GM21526 (cell line): ENCODE data around the gene FHIT.

Source experiments
- ATAC-seq: cut with Tn5 transposase; IDR thresholded peaks from one replicate; pipeline ENCODE4 v1.9.1; 2021; ENCODE audit warnings: moderate library complexity; ENCODE audit not compliant: unreplicated experiment, low FRiP score

Gene FHIT

DNA sequence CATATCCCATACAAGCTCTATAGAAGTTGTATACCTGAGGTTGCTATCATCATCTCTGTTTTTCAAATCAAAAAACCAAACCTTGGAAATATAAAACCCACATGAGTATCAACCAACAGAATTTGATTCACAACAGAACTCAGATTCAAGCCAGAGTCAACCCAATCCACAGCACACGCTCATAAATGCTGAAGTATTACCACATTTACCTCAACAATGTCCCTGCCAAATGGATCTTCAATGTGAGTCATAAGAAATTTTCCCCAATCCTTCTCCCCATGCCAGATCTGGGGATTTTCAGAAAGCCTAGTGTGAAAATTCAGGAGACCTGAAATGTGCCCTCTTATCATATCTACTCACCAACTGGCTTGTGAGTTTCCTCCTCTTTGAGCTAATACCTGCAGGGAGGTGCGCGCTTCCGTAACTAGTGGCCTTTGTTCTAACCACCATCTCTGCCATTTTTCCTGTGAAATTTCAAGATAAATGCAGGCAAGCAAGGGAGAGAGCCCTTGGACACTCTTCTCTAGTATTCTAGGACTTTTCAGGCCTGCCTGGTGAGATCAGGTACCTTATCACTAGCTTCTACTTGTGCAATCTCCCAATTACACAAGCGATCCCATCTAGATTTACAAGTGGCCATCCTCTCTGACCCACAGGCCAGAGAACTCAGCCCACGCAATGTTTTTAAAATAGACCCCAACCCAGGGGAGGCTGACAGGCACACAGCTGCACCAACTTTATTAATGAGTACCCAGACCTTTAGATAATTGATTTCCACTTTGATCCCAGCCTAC lies 1124.5 kb downstream of the FHIT start:
- ATAC-seq = no peak

DNA sequence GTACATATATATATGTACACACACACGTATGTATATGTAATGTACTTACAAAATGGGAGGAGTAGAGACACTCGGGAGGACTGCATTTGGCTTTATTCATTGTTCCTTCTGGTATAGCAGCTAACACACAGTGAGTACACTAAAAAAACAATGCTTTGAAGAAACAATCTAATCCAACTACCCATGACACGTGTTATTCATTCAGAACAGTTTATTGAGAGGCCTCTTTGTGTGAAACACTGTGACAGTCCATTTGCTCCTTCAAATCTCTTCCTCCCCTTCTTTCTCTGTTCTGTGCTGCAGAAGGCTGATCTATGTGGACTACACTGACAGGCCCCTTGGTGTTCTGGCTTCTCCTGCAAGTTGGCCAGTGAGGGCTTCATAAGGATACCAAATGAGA lies 1125.6 kb downstream of the FHIT start:
- ATAC-seq = no peak

DNA sequence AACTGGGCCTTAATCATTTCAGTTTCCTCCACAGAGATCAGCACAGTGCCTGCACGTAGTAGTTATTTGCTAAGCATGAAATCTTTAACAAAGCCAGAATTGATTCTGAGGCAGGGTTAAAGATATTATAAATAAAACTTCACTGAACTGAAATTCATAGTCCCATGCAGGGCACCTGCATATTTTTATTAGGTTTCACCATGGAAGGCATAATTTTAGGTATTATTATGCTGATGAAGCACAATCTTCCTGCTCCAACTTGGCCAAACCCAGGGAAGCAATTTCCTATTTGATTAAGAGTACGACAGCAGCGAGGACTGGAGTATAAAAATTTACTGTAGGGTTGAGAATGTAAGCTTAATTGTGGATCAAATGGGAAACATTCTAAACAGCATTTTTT lies 1131.0 kb downstream of the FHIT start:
- ATAC-seq = no peak

DNA sequence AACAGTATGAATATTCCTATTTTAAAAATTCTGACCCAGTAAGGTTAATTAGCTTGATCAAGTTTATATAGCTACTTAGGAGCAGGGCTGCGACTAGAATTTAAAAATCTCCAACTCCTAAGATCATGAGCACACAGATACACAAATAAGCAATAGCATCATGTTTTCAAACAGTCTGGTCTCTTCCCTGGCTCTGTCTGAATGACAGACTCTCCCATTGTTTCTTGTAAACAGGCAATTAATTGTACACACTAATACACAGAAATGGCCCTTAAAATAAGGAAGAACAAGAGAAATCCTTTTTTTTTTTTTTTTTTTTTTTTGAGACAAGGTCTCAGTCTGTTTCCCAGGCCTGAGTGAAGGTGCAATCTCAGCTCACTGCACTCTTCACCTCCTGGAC lies 1137.1 kb downstream of the FHIT start:
- ATAC-seq = no peak

DNA sequence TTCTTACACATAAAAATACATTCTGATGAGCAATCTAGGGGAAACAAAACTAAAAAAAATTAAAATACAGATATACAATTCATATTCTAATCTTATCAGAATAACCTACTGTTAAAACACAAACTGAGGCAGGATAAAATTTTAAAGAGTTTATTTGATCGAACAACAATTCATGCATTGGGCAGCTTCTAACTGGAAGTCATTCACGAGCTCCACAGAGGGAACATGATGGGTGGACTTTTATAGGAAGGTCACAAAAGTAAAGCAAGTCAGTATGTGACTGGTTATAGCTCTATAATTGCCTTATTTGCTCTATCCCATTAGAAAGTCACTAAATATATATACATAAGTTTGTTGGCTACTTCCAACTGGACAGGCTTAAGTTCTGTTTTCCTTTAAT lies 1144.0 kb downstream of the FHIT start:
- no peak for ATAC-seq

DNA sequence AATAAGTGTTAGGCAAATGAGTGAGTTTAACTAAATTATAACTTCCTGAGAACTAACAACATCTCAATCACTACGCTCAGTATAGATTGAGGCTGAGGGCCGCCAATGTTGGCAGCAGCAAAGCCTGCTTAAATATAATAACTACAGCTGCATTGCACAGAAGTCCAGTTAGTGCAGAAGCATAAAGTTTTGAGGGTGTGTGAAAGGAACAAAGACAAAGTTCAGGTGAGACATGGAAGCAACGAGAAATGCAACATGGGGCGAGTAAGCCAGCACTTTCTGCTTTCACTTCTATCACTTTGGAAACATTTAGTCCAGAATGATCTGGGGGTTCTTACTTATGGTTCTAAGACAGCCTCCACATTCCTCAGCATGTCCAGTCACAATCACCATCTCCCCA lies 1149.1 kb downstream of the FHIT start:
- no peak for ATAC-seq

DNA sequence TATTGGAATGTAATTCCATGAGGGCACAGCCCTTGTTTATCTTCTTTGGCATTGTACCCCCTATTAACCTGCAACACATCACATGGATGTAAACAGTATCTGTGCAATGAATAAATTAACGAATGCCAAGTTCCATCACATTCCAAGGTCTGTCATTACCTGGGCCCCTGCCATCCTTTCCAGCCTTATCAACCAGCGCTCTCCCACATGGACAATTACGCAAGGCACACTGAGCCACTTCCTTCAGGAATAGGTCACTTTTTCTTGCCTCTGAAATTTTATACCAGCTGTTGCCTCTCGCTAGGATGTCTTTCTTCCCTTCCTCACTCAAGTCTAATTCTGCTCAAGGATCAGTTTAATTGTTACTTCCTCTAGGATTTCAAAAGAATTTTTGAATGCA lies 1149.6 kb downstream of the FHIT start:
- ATAC-seq = no peak

DNA sequence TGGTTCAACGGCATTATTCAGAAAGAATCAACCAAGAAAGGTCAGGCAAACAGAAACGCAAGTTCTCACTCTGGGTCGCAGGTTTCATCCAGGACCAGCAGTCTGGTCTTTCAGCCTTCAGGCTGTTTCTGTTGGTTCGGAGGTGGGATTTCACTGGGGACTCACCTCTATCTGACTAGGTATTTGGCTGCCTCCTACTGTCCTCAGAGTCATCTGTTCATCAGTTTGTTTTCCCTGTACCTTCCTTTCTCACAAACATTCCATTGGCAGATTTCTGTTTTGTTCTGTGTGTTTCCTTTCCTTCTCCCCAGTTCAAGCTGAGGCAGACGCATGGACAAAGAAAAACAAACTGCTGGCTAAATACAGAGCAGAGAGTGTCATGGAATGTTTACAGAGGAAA lies 1154.8 kb downstream of the FHIT start:
- ATAC-seq = no peak

DNA sequence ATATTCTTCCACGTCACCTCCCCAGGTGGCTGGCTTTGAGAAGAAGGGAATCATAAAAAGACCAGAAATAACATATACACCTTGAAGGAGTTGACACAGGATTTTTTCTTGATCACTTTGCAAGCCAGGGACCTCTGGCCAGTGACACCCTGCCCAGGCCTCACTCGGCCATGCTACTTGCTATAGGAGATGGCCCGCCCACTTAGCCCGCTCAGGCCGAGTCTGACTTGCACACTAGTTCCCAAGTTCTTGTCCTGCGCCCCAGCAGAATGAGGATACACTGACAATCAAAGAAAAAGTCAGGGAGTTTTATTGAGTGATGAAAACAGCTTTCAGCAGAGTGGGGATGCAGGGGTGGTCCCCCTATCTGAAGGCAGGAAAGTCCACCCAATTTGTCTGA lies 1155.3 kb downstream of the FHIT start:
- ATAC-seq = no peak

DNA sequence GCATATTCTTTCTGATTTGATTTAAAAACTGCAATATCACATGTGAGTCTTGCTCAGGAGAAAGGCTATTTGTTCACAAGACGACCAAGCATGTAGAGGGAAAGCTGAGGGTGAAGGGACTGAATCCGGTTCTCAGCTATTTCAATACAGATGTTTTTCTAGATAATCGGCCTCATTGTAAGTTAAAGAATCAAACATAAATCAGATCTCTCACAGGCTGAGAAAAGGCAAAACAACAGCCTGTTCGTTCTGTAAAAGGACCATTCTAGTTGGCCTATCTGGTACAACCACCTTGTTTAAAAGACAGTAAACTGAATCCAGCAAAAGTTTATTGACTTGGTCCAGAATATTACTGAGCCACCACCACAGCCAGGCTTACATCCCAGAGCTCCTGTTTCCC lies 1155.7 kb downstream of the FHIT start:
- no peak for ATAC-seq

DNA sequence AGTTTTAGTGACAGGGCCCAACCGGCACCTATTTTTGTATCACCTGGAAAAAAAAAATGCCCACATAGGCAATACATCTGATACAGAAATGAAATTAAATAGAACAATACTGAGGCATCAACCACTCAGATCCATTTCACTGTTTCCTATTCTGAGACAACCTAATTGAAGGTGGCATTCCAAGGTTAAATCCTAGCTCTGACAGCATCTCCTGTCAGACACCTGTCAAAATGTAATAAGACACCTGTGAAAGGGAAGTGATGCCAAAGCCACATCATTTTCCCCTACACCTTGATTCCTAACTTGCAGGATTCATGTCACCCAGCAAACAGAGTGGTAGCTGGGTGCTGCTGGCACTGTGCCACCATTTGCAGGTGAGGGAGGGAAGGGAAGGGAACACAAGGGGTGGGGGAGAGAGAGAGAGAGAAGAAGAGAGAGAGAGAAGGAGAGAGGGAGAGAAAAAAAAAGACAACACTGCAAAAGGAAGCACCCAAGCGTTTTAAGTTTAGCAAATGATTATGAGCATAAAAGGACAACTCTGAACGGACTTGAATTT lies 1156.8 kb downstream of the FHIT start:
- ATAC-seq = no peak

DNA sequence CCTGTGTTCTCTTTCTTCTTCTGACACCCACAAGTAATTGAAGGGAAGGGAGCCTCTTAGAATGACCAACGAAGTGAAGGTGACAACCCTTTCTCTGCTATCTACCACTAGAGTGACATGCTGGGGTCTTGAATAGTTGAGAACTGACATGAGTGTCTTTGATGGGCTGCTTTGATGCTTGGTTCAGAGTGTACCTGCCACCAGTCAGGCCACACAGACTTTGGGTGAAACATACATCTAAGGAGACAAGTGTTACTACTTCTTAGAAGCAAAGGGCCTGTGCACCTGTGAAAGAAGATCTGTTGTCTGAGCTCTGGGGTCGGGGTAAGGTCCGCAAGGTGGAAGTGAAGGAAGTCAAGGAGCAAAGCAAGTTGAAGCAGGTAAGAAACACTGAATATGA lies 1160.7 kb downstream of the FHIT start:
- ATAC-seq = no peak

DNA sequence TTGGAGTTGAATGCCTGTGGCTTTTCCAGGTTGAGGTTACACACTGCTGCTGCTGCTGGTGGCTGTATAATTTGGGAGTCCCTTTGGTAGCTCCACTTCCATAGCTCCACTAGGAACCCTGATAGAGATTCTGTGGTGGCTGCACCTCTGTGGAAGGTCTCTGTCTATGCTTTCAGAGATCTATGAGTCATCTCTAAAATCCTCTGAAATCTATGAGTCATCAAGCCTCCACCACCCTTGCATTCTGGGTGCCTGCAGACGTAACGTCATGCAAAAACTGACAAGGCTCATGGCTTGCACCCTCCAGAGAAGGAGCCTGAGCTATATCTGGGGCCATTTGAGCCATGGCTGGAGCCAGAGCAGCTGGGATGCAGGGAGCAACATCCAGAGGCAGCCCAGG lies 1164.4 kb downstream of the FHIT start:
- ATAC-seq = peak; percentile 59

DNA sequence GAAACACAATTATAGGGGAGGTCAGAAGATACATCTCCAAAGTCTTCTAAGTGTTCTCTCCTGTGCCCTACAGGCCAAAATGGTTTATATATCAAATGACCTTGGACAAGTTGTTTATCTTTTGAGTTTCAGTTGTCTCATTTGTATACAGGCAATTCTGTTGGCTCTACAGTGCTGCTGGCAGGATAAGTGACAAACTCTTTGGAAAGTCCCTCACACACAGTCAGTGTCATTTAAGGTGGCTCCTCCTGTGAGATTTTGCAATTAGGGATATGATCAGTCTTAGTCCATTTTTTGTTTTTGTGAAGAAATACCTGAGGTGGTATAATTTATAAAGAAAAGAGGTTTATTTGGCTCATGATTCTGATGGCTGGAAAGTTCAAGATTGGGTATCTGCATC lies 1165.6 kb downstream of the FHIT start:
- ATAC-seq = no peak

DNA sequence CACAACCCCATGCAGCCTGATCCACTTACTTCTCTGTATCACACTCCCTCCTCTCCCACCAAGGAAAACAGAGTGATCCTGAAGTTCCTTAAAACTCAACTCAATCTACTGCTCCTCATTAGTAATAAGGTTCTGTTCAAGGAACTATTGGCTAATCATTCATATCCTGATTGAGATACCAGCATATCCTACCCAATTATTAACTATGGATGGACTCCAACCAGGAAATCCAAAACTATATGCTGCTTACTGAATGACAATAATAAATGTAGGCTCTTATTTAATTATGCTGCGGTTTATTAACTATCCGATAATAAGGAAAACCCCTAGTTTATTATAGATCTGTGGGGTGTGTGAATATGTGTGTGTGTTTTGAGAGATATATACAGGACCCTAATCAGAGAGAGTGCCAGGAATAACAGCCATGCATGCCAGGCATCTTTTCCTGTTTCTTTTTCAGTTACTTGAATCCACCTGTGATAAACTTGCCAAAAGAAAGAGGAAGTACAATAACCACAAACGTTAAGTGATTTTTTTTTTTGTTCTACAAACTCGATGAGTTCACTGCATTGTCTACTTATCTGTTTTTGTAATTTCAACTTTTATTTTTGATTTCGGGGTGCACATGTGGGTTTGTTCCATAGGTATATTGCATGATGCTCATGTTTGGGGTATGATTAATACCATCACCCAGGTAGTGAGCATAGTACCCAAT lies 1169.7 kb downstream of the FHIT start:
- ATAC-seq = peak; percentile 86

DNA sequence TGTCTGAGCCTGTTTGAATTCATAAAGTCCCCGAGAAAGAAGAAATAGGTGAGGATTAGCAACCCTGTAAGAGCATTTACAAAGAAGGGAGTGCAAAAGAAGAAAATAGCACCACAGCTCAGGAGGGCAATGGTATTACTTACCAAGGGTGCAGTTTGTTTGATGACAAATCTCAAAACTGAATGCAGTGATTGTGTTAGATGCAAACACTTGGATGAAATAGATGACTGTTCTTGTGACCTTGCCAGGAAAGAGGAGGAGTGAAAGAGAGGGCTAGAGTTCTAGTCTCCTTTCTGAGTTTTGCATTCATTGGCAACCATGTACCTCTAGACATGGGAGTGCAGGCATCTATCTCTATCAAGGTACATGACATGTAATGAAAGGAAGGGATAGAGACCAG lies 1170.6 kb downstream of the FHIT start:
- no peak for ATAC-seq

DNA sequence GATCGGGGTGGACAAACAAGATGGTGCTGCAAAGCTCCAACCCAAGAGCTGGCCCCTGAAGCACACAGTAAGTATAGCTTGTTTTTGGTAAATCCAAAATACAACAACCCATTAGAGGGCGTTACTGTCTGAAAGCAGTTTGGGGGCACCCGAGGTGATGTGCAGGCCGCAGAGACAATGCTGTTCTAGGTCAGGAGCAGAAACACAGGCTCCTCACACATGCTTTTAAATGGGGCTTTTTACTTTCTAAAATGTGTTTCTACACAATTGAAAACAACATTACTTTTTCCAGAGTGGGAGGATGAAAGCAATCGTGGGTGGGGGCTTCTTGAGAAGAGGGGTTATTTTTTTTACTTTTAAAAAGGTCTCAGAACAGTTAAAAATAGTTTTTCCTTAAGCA lies 1172.2 kb downstream of the FHIT start:
- ATAC-seq = no peak

DNA sequence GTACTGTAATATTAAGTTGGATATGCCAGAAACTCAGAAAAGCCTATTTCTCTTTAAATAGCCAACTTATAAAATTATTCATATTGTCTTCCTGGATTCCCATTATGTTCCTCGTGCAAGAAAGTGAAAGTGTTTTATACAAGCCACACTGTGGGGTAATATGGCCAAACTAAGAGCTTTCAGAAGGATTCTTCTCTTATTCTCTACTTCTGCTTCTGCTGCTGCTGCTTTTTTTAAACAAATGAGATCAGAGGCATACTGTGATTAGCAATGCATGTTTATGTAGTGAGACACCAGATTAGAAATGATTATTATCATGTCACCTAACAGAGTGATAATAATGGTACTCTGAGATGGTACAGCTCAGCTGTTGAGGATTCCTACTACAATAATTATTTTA lies 1174.9 kb downstream of the FHIT start:
- no peak for ATAC-seq

DNA sequence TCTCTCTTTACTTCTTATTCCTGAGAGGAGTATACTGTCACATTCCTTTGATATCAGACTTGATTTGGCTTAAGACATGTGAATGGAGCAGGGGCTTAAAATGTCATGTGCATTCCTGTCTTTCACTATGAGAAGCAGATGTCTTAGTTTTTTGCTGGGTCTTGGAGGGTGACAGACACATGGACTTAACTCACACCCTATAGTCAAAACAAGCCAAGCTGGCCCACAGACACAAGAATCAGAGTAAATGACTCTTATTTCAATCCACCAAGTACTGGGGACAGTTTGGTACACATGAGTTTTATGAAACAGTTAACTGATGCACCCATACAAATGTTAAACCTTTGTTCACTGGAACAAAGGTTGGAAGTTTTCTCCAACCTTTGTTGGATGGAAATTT lies 1177.3 kb downstream of the FHIT start:
- no peak for ATAC-seq

DNA sequence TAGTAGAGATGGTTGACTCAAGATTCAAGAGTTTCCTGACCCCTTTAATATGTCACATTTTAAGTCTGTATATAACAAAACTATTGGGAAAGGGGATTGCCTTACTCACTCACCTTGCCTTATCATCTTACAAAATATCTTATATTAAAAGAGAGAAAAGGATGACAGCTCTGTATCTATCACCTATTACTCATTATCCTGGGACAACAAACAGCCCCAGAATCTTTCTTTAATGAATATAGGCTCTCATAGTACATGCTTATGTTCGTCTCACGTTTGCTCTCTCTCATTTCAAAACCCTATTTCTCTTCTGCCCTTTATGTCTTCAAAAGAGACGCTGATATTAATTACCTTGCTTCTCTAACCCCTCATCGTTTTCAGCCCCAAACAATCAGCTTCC lies 1178.0 kb downstream of the FHIT start:
- ATAC-seq = no peak

DNA sequence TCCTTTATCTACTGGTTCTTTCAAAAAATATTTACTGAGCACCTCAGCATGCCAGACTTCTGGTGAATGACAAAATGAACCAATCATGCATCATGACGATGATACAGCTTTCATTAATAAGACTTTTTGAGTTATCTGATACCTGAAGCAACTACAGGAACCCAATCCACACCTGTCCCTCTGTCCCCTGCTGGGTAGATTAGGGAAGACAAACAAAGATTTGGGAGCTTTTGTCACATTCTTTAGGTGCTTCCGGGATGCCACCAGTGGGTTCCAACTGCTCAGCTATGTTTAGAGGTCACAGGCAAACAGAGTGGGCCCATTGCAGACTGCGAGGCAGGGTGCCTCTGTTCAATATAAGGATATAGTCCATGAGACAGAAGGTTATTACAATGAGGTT lies 1180.9 kb downstream of the FHIT start:
- ATAC-seq = no peak
